LNCAP (cell line): ENCODE data around the gene KCNH3.

Experiments
- CTCF ChIP-seq: fragments of 450-650 bp; IDR thresholded peaks from 2 replicates; pipeline ENCODE4 v1.5.1; 2017; ENCODE audit warnings: mild to moderate bottlenecking

KCNH3 gene

GRCh38 chr12:49531745-49532144 is 7.1 kb upstream of the KCNH3 start:
- no peak for TF ChIP-seq CTCF

GRCh38 chr12:49533331-49533730 is 5.5 kb upstream of the KCNH3 start:
- TF ChIP-seq CTCF: no peak

GRCh38 chr12:49534731-49535278 is 4.0 kb upstream of the KCNH3 start:
- TF ChIP-seq CTCF: no peak

- no peak for TF ChIP-seq CTCF
These were observed 2.8 kb upstream of the KCNH3 start for GRCh38 chr12:49535921-49536525.

GRCh38 chr12:49536526-49537071 is 2.2 kb upstream of the KCNH3 start:
- no peak for TF ChIP-seq CTCF

GRCh38 chr12:49537231-49537751 is 1.5 kb upstream of the KCNH3 start:
- no peak for TF ChIP-seq CTCF

GRCh38 chr12:49537752-49538509 is 899 bp upstream of the KCNH3 start:
- TF ChIP-seq CTCF: no peak
